GM10248 (cell line): Measurements from ENCODE around the gene OR9Q1.

ENCODE experiments used
- CTCF ChIA-PET: fragments of 300-600 bp; sonication (Branson Sonifier 250); formaldehyde crosslinking; extraction: SDS; loops from one replicate; lab custom pipeline; 2021; ENCODE audit warnings: antibody characterized with exemption; lab: Yijun Ruan, JAX
- POLR2A ChIA-PET: fragments of 350-650 bp; sonication (Branson Sonifier 250); formaldehyde crosslinking; extraction: SDS; loops from one replicate; lab custom pipeline; 2020; ENCODE audit warnings: antibody characterized with exemption; lab: Yijun Ruan, JAX
- DNase-seq: peaks from one replicate; pipeline ENCODE4 v3.0.0; 2012; ENCODE audit errors: extremely low spot score
- TF ChIP-seq, protein P1 (sequence below): IDR thresholded peaks from 2 replicates; pipeline ENCODE4 v1.5.1; 2012; ENCODE audit warnings: mild to moderate bottlenecking, low read depth; ENCODE audit errors: extremely low read depth, missing control alignments, control extremely low read depth

The OR9Q1 gene

DNA sequence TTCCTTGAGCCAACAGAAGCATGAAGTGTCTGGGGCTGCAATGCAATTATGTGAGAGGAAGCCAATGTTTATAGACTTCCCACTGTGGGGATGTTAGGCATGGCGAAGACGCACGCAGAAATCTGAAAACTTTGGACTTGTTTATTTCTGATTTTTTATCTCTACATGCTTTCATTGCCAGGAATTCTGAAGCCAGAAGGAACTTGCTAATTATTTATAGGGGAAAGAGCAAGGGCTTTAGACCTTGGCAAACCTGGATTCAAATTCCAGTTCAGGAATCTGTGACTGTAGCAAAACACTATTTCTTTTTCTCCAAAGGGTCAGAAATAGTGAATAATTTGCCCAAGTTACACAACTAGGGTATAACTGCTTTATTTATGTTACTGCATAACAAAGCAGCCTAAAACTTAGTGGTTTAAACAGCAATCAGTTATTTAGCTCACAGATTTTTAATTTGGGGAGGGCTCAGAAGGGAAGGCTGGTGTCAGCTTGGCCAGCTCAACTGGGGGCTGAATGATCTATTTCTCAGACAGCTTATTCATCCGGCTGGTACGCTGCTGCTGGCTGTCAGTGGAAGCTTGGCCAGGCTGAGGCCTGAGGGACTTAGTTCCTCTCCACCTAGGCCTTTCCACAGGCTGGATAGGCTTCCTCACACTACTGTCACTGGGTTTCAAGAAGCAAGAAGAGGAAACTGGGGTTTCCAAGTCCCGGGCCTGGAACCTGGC is 5.2 kb downstream of the OR9Q1 start:
- TF ChIP-seq, protein P1, sequence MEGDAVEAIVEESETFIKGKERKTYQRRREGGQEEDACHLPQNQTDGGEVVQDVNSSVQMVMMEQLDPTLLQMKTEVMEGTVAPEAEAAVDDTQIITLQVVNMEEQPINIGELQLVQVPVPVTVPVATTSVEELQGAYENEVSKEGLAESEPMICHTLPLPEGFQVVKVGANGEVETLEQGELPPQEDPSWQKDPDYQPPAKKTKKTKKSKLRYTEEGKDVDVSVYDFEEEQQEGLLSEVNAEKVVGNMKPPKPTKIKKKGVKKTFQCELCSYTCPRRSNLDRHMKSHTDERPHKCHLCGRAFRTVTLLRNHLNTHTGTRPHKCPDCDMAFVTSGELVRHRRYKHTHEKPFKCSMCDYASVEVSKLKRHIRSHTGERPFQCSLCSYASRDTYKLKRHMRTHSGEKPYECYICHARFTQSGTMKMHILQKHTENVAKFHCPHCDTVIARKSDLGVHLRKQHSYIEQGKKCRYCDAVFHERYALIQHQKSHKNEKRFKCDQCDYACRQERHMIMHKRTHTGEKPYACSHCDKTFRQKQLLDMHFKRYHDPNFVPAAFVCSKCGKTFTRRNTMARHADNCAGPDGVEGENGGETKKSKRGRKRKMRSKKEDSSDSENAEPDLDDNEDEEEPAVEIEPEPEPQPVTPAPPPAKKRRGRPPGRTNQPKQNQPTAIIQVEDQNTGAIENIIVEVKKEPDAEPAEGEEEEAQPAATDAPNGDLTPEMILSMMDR, result no peak
- no peak for DNase-seq
- CTCF ChIA-PET, result no interaction called here
- POLR2A ChIA-PET, result no interaction called here

DNA sequence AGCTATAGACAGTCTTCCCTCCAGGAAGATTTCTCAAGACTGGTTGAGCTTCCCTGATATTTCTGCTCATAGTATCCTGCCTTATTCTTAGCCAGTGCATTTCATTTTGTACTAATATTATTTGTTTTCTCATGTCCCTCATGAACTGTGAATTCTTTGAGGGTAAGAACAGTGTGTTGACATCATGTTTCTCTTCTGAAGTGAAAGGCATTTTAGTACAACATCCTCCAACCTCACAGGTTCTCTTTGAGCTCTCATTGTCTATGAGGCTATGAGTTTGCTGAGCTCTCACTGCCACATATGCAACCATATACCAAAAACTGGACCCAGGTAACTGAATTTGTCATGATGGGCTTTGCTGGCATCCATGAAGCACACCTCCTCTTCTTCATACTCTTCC is 7.0 kb downstream of the OR9Q1 start, which contains the start of gene OR6Q1:
OR6Q1 (plus strand) TSS at position 301 of the 400 bp plus-strand sequence; CDS start at position 301, 0 bp downstream.
- TF ChIP-seq, protein P1, result no peak
- ChIA-PET POLR2A (no interaction called here), CTCF (no interaction called here)
- no peak for DNase-seq

DNA sequence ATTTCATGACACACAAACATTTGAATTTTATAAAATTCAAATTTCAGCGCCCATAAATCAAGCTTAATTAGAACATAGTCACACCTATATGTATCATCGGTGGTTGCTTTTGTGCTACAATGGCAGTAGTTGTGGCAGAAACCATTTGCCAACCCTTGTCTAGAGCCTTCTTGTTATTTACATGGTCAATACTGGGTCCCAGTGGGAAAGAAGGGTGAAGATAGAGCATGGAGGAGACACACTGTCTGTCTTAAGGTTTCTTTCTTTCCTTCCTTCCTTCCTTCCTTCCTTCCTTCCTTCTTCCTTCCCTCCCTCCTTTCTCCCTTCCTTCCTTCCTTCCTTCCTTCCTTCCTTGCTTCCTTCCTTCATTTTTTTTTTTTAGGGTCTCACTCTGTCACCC is 10.8 kb downstream of the OR9Q1 start:
- TF ChIP-seq, protein P1, result no peak
- no peak for DNase-seq
- CTCF ChIA-PET, result no interaction called here
- POLR2A ChIA-PET, result no interaction called here

GRCh38 chr11:58039589-58039988 is 15.9 kb downstream of the OR9Q1 start:
- ChIA-PET POLR2A (no interaction called here), CTCF (interaction anchor here (1.4 kb wide), 1 partner anchor 21 kb away, joined by 3 read pairs; no protein-coding TSS in a partner anchor)
- DNase-seq, result no peak
- TF ChIP-seq, protein P1, result no peak

- ChIA-PET CTCF (no interaction called here), POLR2A (no interaction called here)
These were observed 19.7 kb downstream of the OR9Q1 start for GRCh38 chr11:58043379-58043778.

GRCh38 chr11:58046231-58046630 is 22.6 kb downstream of the OR9Q1 start:
- POLR2A ChIA-PET, result no interaction called here
- CTCF ChIA-PET, result no interaction called here
- no peak for DNase-seq
- TF ChIP-seq, protein P1, result no peak

More at GRCh38 chr11:58043379-58043778, 19.7 kb downstream of the OR9Q1 start:
- TF ChIP-seq, protein P1, result no peak
- DNase-seq, result no peak

DNA sequence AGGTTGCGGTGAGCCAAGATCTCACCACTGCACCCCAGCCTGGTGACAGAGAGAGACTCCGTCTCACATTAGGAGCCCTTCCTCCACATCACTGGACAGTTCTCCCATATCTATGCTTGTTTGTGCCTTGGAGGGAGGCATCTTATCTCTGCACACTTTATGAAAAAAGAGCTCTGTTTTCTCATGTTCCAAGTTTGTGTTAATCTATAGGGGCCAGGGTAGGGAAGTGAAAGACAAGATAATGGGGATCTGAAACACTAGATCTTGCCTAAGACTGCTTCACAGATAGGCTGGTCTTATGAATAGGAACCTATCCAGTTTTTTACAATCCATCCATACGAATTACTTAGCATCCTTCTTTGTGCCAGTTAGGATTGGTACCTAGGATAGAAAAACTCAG is 24.1 kb downstream of the OR9Q1 start:
- POLR2A ChIA-PET, result no interaction called here
- CTCF ChIA-PET, result no interaction called here
- TF ChIP-seq, protein P1, result no peak
- DNase-seq, result no peak
